ENCODE results near the gene FAAP20.

FAAP20 gene

DNA sequence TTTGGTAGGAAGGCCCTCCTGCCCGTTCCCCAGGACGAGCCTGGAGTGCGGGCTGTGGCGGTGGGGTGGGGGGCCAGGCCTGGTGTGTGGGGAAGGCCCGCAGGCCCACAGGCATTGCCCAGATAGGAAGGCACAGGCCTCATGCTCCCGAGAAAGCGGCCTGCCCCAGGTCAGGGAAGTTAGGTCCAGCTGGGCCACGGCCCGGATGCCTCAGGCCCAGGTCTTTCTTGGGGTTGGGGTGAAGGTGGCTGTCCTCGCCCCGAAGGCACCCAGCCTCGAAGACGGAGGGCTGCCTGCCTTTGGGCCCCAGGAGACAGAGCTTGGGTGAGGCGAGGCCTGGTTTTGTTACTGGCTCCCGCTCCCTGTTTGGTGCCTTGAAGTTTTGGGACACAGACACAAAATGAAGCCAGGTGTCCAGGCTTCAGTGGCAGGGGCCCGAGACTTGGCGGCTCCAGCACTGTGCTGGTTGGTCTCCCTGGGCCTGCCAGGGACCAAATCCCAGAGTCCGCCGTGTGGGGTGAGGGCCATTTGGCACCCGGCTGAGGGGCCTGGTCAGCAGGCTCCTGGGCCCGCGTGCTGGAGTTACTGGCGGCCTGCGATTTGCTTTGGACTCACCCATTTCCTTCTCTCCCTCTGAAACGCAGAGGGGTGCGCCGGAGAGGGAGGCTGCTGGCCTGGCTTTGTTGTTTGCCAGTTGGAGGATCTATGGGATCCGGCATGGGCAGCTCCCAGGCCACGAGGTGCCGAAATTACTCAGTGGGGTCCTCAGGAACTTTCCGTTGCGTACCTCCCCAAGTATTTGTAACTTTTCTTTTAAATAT, 35.5 kb upstream of the FAAP20 start:
- no peak for DNase-seq

DNA sequence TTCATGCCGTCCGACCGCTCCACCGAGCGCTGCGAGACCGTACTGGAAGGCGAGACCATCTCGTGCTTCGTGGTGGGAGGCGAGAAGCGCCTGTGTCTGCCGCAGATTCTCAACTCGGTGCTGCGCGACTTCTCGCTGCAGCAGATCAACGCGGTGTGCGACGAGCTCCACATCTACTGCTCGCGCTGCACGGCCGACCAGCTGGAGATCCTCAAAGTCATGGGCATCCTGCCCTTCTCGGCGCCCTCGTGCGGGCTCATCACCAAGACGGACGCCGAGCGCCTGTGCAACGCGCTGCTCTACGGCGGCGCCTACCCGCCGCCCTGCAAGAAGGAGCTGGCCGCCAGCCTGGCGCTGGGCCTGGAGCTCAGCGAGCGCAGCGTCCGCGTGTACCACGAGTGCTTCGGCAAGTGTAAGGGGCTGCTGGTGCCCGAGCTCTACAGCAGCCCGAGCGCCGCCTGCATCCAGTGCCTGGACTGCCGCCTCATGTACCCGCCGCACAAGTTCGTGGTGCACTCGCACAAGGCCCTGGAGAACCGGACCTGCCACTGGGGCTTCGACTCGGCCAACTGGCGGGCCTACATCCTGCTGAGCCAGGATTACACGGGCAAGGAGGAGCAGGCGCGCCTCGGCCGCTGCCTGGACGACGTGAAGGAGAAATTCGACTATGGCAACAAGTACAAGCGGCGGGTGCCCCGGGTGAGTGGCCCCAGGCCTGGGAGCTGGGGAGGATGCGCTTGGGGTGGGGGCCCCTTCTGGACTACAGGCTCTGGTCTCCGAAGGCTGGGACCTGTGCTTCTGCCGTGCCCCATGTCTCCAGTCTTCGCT, 34.7 kb upstream of the FAAP20 start:
- peak; percentile 54 to 57 for DNase-seq

DNA sequence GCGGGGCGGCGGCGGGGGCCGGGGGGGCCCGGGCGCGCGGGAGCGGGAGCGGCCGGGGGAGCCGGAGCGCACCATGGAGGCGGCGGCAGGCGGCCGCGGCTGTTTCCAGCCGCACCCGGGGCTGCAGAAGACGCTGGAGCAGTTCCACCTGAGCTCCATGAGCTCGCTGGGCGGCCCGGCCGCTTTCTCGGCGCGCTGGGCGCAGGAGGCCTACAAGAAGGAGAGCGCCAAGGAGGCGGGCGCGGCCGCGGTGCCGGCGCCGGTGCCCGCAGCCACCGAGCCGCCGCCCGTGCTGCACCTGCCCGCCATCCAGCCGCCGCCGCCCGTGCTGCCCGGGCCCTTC, 34.1 kb upstream of the FAAP20 start:
- DNase-seq: no peak

DNA sequence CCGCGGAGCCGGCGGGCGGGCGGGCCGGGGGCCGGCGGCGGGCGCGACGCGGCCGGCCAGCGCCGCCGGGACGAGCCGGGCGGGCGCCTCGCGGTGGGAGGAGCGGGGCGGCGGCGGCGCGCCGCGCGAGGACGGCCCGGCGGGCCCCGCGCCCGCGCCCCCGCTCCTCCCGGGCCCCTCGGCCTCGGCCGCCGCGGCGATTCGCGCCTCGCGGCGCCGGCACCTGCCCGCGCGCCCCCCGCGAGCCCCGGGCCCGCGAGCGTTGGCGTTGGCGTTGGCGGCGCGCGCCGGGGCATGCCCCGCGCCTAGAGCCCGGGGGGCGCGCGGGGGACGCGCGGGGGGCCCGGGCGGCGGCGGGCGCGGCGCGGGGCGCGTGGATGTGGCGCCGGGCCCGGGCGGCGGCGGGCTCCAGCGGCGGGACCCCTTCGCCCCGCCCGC, 33.6 kb upstream of the FAAP20 start, which contains the start of gene SKI:
TSS of gene SKI (plus strand) at position 163 of the 438 bp plus-strand sequence. CDS start 448 bp downstream, outside the sequence.
- no peak for DNase-seq

DNA sequence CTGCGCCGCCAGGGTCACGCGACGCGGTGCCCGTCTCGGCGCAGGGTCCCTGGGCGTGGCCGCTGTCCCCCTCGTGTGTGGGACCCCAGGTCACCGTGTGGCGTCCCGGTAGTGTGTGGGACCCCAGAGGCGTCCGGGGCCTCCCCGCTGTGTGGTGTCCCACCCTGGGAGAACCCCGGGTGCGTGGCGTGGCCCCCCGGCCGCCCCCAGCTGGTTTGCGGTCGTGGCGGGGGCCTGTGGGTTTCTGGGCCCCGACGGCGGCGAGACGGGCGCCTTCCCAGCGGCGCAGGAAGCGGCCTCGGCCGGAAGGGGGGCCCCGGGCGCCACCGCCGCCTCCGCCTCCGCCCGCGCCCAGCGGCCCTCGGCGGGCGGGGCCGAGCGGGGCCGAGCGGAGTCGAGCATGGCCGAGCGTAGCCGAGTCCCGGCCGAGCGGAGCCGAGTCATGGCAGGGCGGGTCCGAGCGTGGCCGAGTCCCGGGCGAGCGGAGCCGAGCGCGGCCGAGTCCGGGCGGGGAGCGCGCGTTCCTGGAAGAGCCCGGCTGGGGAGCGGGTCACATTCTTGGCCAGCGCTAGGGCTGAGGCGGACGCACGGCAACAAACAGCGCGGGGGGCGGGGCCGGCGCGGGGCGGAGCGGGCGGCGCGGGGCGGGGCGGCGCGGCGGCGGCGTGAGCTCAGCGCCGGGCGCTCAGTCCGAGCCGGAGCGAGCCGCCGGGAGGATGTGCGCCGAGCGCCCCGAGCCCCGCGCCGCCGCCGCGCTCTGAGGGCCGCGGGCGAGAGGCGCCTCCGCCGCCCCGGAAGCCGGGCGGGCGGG, 33.0 kb upstream of the FAAP20 start:
- DNase-seq: peak; percentile 96 to 97

DNA sequence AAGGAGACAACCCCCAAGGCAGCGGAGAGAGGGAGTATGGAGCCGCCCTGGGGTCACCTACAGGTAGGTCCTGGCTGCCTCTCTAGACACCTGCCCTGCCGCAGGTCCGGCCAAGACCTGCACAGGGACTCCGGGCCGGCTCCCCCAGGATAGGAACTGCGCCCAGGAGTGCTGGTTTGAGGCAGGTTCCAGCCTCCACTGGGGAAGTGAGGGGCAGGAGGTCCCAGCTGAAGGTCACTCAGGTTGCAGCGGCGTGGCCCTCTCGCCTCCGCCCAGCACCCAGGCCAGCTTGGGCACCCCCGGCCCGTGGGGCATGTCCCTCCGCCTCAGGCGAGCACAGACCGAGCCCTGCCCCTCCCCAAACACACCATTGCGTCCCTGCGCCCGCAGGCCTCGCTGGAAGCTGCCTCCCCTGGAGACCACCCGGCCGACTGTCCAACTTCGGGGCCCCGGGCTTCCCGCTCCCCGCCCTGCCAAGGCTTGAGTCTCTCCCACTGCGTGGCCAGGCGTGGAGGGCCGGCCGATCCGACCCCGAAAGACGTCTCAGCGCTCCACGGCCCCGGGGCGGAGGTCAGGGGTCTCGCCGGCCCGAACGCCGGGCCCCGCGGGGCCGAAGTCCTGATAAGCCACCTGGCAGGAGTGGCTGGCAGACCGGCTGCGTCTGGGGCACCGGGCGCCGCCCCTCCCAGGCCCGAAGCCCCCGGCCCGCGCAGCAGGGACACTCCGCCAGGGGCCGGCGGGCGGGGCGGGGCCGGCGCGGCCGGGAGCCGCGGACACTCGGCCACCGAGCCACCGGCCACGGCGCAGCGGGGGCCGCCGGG, 32.2 kb upstream of the FAAP20 start:
- DNase-seq: no peak

DNA sequence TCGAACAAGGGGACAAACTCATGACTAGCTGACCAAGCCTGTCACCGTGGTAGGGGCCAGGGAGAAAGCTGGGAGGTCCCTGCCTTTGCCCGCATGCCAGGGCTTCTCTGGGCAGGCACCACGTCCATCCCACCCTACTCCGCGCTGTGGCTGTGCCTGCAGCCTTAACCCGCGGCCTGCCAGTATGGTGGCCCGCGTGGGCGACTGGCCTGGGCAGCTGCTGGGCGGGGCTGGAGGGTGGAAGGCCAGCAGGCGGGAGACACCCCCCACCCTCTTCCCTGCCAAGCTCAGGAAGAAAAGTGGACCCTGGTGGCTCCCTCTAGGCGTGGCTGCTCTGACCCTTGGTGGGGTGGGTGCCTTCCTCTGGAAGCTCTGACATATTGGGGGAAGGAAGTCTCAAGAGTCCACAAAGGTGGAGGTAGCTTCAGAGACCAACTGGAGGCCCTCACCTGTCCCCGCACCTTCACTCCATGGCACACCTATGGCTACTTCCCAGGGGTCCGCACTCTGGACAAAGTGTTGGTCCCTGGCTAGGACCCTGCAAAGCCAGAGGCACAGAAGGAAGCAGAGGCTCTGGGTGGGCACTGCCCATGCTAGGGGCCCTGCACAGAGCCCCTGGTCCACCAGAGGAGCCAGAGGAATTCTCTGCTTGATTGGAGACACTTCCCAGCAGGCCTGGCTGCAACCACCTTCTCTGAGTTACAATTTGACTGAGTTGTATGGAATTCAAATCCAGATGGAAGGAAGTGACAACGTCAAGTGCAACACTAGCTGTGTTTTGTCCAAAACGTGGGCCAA, 30.3 kb upstream of the FAAP20 start:
- no peak for DNase-seq

DNA sequence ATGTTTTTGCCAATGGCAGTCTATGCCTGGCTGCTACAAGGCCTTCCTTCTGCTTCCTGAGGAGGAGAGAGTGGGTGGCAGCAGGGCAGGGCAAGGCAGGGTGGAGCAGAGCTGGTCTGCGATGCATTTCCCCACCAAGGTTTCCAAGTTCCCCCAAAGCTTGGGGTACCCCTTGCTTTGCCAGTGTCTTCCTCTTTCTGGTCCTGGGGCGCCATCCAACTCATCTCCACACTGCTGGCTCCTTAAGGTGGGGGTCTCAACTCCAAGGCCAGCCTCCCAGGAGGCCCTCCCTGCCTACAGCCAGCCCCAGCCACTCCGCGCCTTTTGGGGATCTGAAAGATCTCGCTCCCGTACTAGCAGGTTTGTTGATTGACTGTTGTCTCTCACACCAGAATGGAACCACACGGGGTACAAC, 29.6 kb upstream of the FAAP20 start:
- no peak for DNase-seq

DNA sequence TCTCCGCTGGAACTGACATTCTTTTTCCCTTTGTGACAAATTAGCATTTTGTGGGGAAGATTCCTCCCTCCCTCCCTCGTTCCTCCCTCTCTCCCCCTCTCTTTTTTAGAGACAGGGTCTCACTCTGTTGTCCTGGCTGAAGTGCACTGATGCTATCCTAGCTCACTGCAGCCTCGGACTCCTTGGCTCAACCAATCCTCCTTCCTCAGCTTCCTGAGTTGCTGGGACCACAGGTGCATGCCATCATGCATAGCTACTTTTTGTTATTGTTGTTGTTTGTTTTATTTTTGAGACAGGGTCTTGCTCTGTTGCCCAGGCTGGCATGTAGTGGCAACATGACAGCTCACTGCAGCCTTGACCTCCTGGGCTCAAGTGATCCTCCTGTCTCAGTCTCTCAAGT, 26.7 kb upstream of the FAAP20 start:
- DNase-seq: no peak

DNA sequence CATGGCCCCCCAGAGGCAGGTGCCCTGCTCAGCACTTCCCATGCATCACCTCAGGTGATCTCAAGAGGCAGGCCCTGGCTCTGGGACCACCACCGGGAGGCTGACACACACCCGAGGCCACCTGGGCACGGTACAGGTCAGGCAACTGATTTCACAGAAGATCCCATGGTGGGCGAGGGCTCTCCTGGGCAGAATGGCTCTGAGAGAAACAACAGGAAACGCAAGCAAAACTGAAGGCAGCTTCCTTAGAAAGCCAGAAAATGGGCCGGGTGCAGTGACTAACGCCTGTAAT, 22.1 kb upstream of the FAAP20 start:
- DNase-seq: no peak

DNA sequence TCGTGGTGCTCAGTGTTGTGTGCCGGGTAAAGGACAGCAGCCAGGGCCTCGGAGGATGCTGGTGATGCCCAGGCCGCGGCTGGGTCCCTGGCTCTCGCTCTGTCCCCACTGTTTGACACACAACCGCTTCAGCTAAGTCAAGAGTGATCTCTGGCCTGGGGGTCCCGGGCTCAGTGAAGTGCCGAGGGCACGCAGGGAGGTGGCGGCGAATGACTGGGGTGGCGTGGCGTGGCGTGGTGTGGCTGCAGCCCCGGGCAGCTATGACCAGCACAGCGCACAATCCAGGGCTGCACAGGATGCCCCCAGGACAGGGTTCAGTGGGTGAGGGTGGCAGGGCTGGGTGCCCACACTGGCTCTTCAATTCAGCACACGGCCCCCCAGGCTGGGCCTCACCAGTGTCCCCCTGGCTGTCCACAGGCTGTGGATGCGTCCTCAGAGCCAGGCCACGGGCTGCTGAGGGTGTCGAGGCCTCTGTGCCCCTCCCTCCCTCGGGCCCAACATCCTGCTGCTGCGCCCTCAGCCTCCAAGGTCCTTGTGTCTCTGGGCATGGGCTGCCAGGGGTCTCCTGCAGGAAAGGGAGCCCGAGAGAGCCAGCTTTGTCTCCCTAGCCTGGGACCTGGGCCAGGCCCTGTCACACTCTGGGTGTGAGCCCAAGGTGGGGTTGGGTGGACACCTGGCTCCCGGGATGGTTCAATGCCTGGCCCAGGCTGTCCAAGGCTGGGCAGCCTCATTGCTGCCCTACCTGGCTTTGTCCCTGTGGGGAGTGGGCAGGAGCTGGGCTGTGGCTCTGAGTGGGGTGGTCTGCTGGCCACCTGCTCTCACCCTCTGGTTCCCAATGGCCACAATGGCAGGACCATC, 21.6 kb upstream of the FAAP20 start:
- DNase-seq: no peak

DNA sequence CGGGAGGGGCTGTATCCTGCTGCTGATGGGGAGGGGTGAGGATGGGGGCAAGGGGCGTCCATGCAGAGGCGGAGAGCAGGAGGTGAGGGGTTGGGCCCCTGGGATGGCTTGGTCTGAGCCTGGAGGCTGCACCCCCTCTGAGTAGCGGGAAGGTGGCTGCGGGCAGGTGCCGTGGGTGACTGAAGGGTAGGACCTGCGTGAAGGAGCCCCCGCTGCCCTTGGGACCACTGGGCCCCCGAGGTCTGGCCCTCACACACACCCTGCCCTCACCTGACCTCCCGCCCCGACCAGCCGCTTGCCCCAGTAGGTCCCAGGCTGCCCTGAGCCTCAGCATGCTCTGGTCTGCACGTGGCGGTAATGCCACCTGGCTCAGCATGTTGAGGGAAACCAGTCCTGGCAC, 20.8 kb upstream of the FAAP20 start:
- DNase-seq: no peak

DNA sequence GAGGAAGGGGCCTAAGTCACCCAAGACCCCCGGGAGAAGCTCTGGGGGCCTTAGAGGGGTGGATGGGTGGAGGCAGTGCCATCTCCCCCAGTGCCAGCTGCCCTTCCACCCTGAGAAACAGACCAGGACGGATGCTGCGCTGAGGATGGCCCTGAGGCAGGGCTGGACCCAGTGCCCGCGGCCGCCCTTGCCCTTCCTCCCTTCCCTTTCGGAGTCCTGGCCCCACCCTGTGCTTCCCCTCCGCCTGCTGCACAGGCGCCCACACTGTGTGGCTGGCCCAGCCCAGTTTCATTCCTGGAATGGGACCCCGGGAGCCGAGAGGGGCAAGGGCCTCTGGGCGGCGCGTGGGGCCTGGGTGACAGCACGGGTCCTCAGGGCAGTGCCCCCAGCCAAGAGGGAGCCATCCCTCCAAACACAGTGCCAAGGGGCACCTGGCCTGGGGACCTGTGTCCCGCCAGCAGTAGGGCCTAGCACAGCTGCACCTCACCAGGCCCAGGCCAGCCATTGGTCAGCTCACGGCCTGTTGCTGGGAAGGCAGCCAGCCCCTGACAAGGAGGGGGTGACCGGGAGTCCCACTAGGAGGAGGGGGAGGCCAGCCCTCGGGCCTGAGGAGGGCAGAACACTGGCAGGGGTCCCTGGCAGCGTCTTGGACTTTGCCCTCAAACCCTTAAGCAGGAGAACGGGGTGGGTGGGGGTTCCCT, 20.1 kb upstream of the FAAP20 start:
- no peak for DNase-seq

DNA sequence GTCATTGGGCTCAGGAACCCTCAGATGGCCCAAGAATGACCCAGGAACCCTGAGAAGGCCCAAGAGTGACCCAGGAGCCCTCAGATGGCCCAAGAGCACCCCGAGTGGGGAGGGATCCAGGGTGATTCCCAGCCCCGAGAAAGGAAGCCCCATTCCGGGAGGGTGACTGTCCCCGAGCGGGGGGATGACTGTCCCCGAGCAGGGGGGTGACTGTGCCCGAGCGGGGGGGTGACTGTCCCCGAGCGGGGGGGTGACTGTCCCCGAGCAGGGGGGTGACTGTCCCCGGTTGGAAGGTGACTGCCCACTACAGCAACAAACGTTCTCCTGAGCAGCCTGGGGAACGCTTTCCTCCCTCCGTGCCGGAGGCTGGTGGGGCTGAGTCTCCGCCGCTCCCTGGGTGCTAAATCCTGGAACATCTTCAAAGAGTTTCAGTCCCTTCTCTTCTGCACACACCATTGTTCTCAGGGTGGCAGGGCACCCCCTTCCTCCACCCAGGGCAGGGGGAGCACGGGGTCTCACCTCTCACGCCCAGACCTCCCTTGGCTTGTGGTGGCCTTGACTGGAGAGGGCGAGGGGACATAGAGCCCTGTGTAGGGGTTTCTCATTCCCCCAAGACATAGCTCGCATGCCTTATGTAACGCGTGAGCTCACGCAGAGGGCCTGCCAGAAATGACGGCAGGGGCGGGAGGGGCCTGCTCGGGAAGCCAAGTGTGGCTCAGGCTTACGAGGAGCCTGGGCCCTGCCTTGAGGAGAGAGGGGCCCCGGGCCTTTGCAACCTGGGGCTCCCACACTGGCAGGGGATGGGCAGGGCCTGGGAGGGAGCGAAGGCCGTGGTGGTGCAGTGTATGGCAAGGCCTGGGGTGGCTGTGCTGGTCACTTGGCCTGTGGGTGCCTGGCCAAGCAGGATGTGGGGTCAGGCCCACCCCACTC, 19.3 kb upstream of the FAAP20 start:
- no peak for DNase-seq

DNA sequence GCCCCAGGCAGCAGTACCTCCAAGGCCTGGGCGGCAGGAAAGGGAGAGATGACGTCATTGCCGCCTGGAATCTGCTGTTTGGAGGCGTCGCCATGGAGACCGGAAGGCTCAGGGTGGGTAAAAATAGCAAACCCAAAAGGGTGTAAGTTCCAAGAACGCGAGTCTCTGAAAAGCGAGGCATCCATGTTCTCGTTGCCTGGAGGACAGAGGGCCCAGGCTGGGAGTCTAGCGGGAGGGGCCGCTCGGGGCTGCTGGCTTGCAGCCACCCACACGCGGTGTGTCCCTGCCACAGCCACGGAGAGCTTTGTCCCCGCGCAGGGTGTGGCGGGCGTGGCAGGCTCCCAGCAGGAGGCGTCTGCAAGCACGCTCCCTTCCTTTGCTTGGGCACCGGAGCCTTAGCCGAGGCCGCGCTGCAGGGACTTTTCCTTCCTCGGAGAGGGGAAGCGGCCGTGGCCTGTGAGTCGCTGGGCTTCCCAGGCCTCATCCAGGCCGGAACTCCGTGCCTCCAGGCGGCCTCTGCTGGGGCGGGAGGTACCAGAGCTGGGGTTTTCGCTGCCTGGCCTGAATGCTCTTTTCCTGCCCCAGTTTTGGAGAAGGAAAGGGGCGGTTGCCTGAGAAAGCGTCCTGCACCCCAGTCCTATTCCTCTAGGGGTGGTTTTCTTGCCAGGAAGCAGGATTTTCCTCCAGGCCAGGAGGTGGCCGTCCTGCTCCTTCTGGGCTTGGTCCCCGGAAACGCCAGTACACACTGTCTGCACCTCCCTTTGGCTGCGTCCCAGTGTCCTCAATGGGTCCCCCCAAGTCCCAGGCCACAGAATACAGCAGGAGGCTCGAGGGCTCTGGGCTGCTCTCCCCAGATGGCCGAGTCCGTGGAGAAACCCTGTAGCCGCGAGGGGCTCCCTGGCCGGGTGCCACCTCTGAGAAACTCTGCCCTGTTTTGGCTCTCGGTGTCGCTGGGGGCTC, 18.2 kb upstream of the FAAP20 start:
- DNase-seq: peak; percentile 79 to 82

DNA sequence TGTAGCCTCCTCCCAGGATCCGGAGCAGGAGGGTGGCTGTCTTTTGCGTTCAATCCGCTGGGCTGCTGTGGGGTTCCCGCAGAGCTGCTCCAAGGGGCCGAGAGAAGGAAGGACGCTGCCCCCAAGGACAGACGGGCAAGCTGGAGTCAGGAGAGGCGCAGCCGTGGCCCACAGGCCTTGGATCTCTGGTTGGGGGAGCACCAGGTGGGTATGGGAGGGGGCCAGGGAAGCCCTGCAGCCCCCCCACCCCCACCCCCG, 17.6 kb upstream of the FAAP20 start:
- DNase-seq: no peak

DNA sequence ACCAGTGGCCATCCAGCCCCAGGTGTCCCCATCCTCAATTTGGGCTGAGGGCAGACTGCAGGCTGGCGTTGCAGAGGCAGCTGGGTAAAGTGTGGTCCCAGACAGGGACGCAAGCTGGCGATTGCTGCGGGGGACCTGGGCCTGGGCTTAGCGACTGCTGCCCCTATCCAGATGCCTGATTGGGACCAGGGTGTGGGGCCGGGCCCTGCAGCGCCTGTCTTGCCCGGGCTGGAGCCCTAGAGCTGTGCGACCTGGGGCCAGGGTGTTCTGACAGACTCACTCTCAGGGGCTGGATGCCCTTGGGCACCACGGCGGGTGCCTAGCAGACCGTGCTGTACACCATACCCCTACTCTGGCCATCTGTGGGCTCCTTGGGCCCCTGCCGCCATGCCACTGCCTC, 16.2 kb upstream of the FAAP20 start:
- DNase-seq: no peak

DNA sequence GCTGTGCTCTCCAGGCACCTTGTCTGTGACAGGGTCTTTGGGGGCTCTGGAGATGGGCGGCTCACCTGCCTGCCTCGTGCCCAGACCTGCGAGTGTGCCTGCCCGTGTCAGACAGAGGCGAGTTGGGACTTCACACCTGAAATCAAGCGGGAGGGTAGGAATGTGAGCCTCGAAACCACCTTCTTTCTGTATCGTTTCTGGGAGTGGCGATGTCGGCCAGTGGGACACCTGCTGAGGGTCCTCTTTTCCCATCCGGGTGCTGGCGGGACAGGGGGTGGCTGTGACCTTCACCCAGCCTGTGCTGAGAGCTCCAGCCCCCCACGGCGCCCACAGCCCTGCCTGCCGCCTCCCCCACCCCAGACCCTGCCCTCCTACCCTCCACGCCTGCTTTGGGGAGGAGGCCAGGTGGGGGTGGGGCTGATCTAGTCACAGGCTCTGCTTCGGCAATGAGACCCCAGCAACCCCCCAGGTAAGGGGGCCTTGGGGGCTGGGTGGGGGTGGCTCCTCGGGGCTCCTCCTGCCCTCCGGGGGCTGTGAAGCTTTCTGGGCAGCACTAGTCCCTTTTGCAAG, 15.6 kb upstream of the FAAP20 start:
- DNase-seq: no peak
